ENCODE measurements around the gene ZNF740. TPM values are rescaled to one million over a fixed set of nuclear protein-coding genes. Genes with fewer than 3 reads are reported as not detected.

The ZNF740 gene
- total RNA-seq, 4 donors from 2014 or later, result 14.0 to 22.3 (median 17.7) TPM

GRCh38 chr12:53233671-53234121 lies 53.2 kb downstream of the ZNF740 start:
- TF ChIP-seq CTCF (IDR thresholded peaks at IDR 0.05; ENCODE audit: low read depth), result no peak

- no peak for TF ChIP-seq CTCF (IDR thresholded peaks at IDR 0.05; ENCODE audit: low read depth)
Observed at GRCh38 chr12:53234271-53234914, 53.9 kb downstream of the ZNF740 start.

- no peak for TF ChIP-seq CTCF (IDR thresholded peaks at IDR 0.05; ENCODE audit: low read depth)
Observed at GRCh38 chr12:53235164-53235563, 54.6 kb downstream of the ZNF740 start.

GRCh38 chr12:53235742-53236442 lies 55.4 kb downstream of the ZNF740 start:
- TF ChIP-seq CTCF (IDR thresholded peaks at IDR 0.05; ENCODE audit: low read depth), result no peak

- TF ChIP-seq CTCF (IDR thresholded peaks at IDR 0.05; ENCODE audit: low read depth), result no peak
Observed at GRCh38 chr12:53236443-53237111, 56.1 kb downstream of the ZNF740 start.

- TF ChIP-seq CTCF (IDR thresholded peaks at IDR 0.05; ENCODE audit: low read depth), result no peak
Observed at GRCh38 chr12:53239643-53240258, 59.2 kb downstream of the ZNF740 start.

All from subcutaneous adipose tissue (tissue), 4 donors.